B cell (primary cell): ENCODE results near the gene PRRC2B. TPM values are rescaled to one million over a fixed set of nuclear protein-coding genes. Genes with fewer than 3 reads are reported as not detected.

Source experiments
- ATAC-seq: fragments of 200-7000 bp; cut with Tn5 transposase; one replicate; pipeline ENCODE4 v1.10.0; 2021; ENCODE audit warnings: low read depth, mild to moderate bottlenecking, moderate number of reproducible peaks, moderate library complexity
- CTCF ChIA-PET: fragments of 350-600 bp; sonication (Branson Sonifier 250); formaldehyde crosslinking; loops from one replicate; lab custom pipeline; 2021; ENCODE audit warnings: antibody characterized with exemption, inconsistent platforms; lab: Charles Lee
- POLR2A ChIA-PET: fragments of 350-600 bp; sonication (Branson Sonifier 250); formaldehyde crosslinking; loops from one replicate; lab custom pipeline; 2021; ENCODE audit warnings: antibody characterized with exemption; lab: Charles Lee
- DNase-seq: peaks from one replicate; pipeline ENCODE4 v3.0.0; 2013
- H2AFZ ChIP-seq: 2 replicates; pipeline ENCODE4 v1.6.1; 2012; ENCODE audit warnings: mild to moderate bottlenecking, low read depth, low read length; ENCODE audit not compliant: insufficient read depth, poor library complexity, severe bottlenecking
- H3K27ac ChIP-seq, 2 donors: 1 replicate in 1 of 2; 2 replicates in 1 of 2; pipeline ENCODE4 v1.5.1; 2012 to 2013; ENCODE audit warnings: low read length in 2 of 2, mild to moderate bottlenecking in 2 of 2, moderate library complexity in 1 of 2
- H3K27me3 ChIP-seq, 4 experiments: fragments of 200-600 bp in 1 of 4; sonication (generic) in 1 of 4; replicated peaks in 1 of 4; 1 replicate in 2 of 4; 2 replicates in 2 of 4; pipeline versions ENCODE4 v1.6.1 to v1.7.0; 2013 to 2016; ENCODE audit warnings: low read length in 3 of 4, mild to moderate bottlenecking in 2 of 4, mixed read lengths in 1 of 4, moderate library complexity in 1 of 4; ENCODE audit not compliant: insufficient read depth in 4 of 4, control insufficient read depth in 3 of 4; ENCODE audit errors: control extremely low read depth in 1 of 4
- H3K36me3 ChIP-seq, 2 experiments: replicated peaks in 1 of 2; 1 replicate in 1 of 2; 2 replicates in 1 of 2; pipeline versions ENCODE4 v1.6.1 to v1.7.1; 2013; ENCODE audit warnings: low read length in 1 of 2; ENCODE audit not compliant: insufficient read depth in 2 of 2, control insufficient read depth in 1 of 2; ENCODE audit errors: control extremely low read depth in 1 of 2, extremely low read depth in 1 of 2
- H3K4me1 ChIP-seq, 2 donors: fragments of 200-600 bp in 1 of 2; sonication (generic) in 1 of 2; 1 replicate in 1 of 2; 2 replicates in 1 of 2; pipeline versions ENCODE4 v1.5.1 to v1.6.1; 2013 to 2017; ENCODE audit warnings: low read length in 2 of 2; ENCODE audit not compliant: control insufficient read depth in 2 of 2, insufficient read depth in 2 of 2
- H3K4me2 ChIP-seq: replicated peaks from 2 replicates; pipeline ENCODE3; 2012; ENCODE audit warnings: mild to moderate bottlenecking, low read depth, low read length; ENCODE audit not compliant: poor library complexity, severe bottlenecking
- H3K4me3 ChIP-seq, 5 experiments: fragments of 200-600 bp in 1 of 5; sonication (generic) in 1 of 5; 1 replicate in 3 of 5; 2 replicates in 2 of 5; pipeline versions ENCODE4 v1.5.1 to v1.7.0; 2011 to 2016; ENCODE audit warnings: low read length in 4 of 5, mild to moderate bottlenecking in 4 of 5, low read depth in 2 of 5, control low read depth in 1 of 5, moderate library complexity in 1 of 5; ENCODE audit not compliant: insufficient read depth in 1 of 5; ENCODE audit errors: control extremely low read depth in 1 of 5, extremely low read depth in 1 of 5
- H3K79me2 ChIP-seq: fragments of 200-600 bp; sonication (generic); one replicate; pipeline ENCODE4 v1.6.0; 2016; ENCODE audit warnings: low read length; ENCODE audit not compliant: control insufficient read depth, insufficient read depth
- H3K9ac ChIP-seq: fragments of 200-600 bp; sonication (generic); 2 replicates; pipeline ENCODE4 v1.6.1; 2017; ENCODE audit warnings: mild to moderate bottlenecking, low read length, moderate library complexity
- H3K9me3 ChIP-seq, 3 donors: one replicate each; pipeline versions ENCODE4 v1.6.1 to v1.7.1; 2013; ENCODE audit warnings: low read length in 2 of 3; ENCODE audit not compliant: control insufficient read depth in 2 of 3, insufficient read depth in 1 of 3; ENCODE audit errors: control extremely low read depth in 1 of 3
- H4K20me1 ChIP-seq: 2 replicates; pipeline ENCODE4 v1.6.0; 2012; ENCODE audit warnings: mild to moderate bottlenecking, low read length; ENCODE audit not compliant: insufficient read depth, control insufficient read depth, poor library complexity, severe bottlenecking
- H3K27ac Mint-ChIP-seq: one replicate; pipeline ENCODE4 v1.8.0; 2021; ENCODE audit warnings: mixed read lengths
- H3K27me3 Mint-ChIP-seq: one replicate; pipeline ENCODE4 v1.8.0; 2021; ENCODE audit warnings: mixed read lengths
- H3K4me1 Mint-ChIP-seq: one replicate; pipeline ENCODE4 v1.8.0; 2021; ENCODE audit warnings: mixed read lengths
- H3K4me3 Mint-ChIP-seq: one replicate; pipeline ENCODE4 v1.8.0; 2021; ENCODE audit warnings: mixed read lengths
- H3K9me3 Mint-ChIP-seq: one replicate; pipeline ENCODE4 v1.8.0; 2022; ENCODE audit warnings: mixed read lengths; ENCODE audit not compliant: insufficient read depth
- CTCF ChIP-seq: fragments of 200-600 bp; IDR thresholded peaks from one replicate; pipeline ENCODE4 v1.8.0; 2022; ENCODE audit warnings: antibody characterized with exemption, mild to moderate bottlenecking
- EZH2 ChIP-seq: IDR thresholded peaks from 2 replicates; pipeline ENCODE4 v1.6.1; 2012; ENCODE audit warnings: borderline replicate concordance, low read depth, mild to moderate bottlenecking, moderate library complexity, low read length; ENCODE audit not compliant: insufficient read depth, poor library complexity, severe bottlenecking
- WGBS: methylation state at CpG from one replicate; pipeline ENCODE4 v1.1.5; 2013; ENCODE audit warnings: missing lambda C conversion rate; ENCODE audit not compliant: insufficient coverage; 5-methylcytosine and 5-hydroxymethylcytosine counted together
- intact Hi-C: fragments of 100-400 bp; cut with micrococcal nuclease; formaldehyde crosslinking; loops from one replicate; pipeline ENCODE4 v1.10.0; 2022
- polyA plus RNA-seq: library from polyadenylated mRNA; depleted of rRNA; stranded (reverse); fragments of >200 nt; gene quantifications from 2 replicates; pipeline ENCODE4 v1.2.3, GENCODE V29; 2012
- total RNA-seq, 2 donors: library from RNA; stranded (reverse); fragments of 120-200 nt in 1 of 2; gene quantifications; 1 replicate in 1 of 2; 2 replicates in 1 of 2; pipeline versions ENCODE4 v1.2.3 to v1.2.4, GENCODE V29; 2013 to 2022

PRRC2B gene
- total and polyA plus RNA-seq, 2 donors (not counting 1 experiment from before 2014, with no cell fraction given) = 63.9 to 268 TPM

- DNase-seq (no peak), ATAC-seq (no peak)
- no peak overlapping the region for H3K27ac ChIP-seq
- ChIA-PET CTCF (interaction anchor here (0.6 to 5.0 kb wide), 10 partner anchors 11 to 302 kb away, joined by 3 to 29 read pairs (median 4); no protein-coding TSS in a partner anchor), POLR2A (interaction anchor here (1.0 kb wide), 1 partner anchor 107 kb away, joined by 5 read pairs; no protein-coding TSS in a partner anchor)
- Mint-ChIP-seq H3K27me3 (no peaks in the 10 kb centered on the region), H3K4me1 (peaks cover 1% of the 10 kb centered on the region), H3K4me3 (no peak overlapping the region), H3K9me3 (no peaks in the 10 kb centered on the region), H3K27ac (peak overlapping the region; percentile 26)
- TF ChIP-seq CTCF = no peak
- no peak for TF ChIP-seq EZH2
- no CpG with 5 or more reads among the region's 1 CpG for WGBS
- no peaks in the 10 kb centered on the region for H3K4me1 ChIP-seq
- peaks cover 86% of the 10 kb centered on the region for H4K20me1 ChIP-seq
- H3K4me2 ChIP-seq = no peak overlapping the region
- peaks cover 1 to 94% of the 10 kb centered on the region in 2 experiments for H3K36me3 ChIP-seq
- no peaks in the 10 kb centered on the region for H3K9me3 ChIP-seq
- no peak overlapping the region for H3K9ac ChIP-seq
- no peak overlapping the region for H3K4me3 ChIP-seq
- intact Hi-C loops = no loop called here
- H3K79me2 ChIP-seq = peaks cover 53% of the 10 kb centered on the region
- H3K27me3 ChIP-seq = no peaks in the 10 kb centered on the region
- no peak overlapping the region for H2AFZ ChIP-seq
These were observed 86.4 kb downstream of the PRRC2B start for GRCh38 chr9:131480258-131480657.

GRCh38 chr9:131481441-131482342 lies 87.8 kb downstream of the PRRC2B start:
- ChIA-PET CTCF (interaction anchor here (0.7 to 2.1 kb wide), 9 partner anchors 24 to 304 kb away, joined by 3 to 12 read pairs (median 3); no protein-coding TSS in a partner anchor), POLR2A (interaction anchor here (0.6 kb wide), 1 partner anchor 178 kb away, joined by 9 read pairs; no protein-coding TSS in a partner anchor)
- no peak for TF ChIP-seq EZH2
- TF ChIP-seq CTCF = no peak
- DNase-seq = no peak
- Mint-ChIP-seq H3K27ac (no peak overlapping the region), H3K27me3 (no peaks in the 10 kb centered on the region), H3K4me1 (peaks cover 1% of the 10 kb centered on the region), H3K9me3 (no peaks in the 10 kb centered on the region), H3K4me3 (no peak overlapping the region)
- H3K9ac ChIP-seq = no peak overlapping the region
- no peak for ATAC-seq
- H3K36me3 ChIP-seq = peaks cover 1 to 94% of the 10 kb centered on the region in 2 experiments
- H3K9me3 ChIP-seq = no peaks in the 10 kb centered on the region
- no peak overlapping the region for H3K4me3 ChIP-seq
- peaks cover 86% of the 10 kb centered on the region for H4K20me1 ChIP-seq
- H2AFZ ChIP-seq = no peak overlapping the region
- H3K79me2 ChIP-seq = peaks cover 59% of the 10 kb centered on the region
- intact Hi-C loops = no loop called here
- no peaks in the 10 kb centered on the region for H3K4me1 ChIP-seq
- no peak overlapping the region for H3K27ac ChIP-seq
- no peaks in the 10 kb centered on the region for H3K27me3 ChIP-seq
- 95% methylated on average over 19 of the region's 19 CpGs for WGBS
- H3K4me2 ChIP-seq = no peak overlapping the region
